NCI-H524 treated with DMSO at 0.1 percent for 48 hours (cell line): Measurements from ENCODE around the gene HEATR3.
"Not testable (repeated sequence)": the region's sequence is repeated elsewhere in the genome, so short reads cannot be mapped to it uniquely, and the experiment has no call there.

ENCODE experiments used
- DNase-seq: peaks from one replicate; lab custom pipeline; 2025; lab: John Stamatoyannopoulos, UW

Gene HEATR3

DNA sequence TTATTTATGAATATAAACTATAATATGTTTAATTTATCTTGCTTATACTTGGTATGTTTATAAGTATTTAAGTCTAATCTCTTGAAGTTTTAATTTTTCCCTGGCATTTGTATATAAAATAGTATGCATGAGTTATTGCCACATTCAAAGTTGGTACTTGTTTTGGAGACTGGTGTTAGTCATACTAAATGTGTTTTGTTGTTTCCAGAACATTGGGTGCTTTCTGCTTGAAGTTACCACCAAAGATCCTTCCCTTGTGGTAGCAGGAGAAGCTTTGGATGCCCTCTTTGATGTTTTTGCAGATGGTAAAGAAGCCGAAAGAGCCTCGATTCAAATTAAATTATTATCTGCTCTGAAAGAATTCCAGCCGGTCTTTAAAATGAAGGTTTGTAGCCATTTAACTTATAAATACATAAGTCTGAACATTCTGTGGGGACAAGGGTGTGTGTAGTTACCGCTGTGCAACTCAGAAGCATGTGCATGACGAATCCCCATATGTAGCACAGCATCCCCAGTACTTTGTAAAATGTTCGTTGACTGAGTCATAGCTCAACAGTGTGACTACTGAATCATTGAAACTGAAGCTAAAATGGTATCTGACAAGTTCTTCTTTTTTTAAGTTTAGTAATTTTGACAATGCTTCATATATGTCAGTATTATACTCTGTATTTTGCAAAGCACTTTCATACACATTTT, 36.4 kb downstream of the HEATR3 start:
- no peak for DNase-seq

DNA sequence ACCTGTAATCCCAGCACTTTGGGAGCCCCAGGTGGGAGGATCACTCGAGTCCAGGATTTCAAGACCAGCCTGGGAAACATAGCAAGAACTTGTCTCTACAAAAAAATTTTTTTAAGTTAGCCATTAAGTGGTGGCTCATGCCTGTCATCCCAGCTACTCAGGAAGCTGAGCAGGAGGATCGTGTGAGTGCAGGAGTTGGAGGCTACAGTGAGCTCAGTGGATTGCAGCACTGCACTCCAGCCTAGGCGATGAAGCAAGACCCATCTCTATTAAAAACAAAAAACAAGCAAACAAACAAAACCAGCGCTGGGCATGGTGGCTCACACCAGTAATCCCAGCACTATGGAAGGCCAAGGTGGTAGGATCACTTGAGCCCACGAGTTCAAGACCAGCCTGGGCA, 38.0 kb downstream of the HEATR3 start:
- DNase-seq: no peak

DNA sequence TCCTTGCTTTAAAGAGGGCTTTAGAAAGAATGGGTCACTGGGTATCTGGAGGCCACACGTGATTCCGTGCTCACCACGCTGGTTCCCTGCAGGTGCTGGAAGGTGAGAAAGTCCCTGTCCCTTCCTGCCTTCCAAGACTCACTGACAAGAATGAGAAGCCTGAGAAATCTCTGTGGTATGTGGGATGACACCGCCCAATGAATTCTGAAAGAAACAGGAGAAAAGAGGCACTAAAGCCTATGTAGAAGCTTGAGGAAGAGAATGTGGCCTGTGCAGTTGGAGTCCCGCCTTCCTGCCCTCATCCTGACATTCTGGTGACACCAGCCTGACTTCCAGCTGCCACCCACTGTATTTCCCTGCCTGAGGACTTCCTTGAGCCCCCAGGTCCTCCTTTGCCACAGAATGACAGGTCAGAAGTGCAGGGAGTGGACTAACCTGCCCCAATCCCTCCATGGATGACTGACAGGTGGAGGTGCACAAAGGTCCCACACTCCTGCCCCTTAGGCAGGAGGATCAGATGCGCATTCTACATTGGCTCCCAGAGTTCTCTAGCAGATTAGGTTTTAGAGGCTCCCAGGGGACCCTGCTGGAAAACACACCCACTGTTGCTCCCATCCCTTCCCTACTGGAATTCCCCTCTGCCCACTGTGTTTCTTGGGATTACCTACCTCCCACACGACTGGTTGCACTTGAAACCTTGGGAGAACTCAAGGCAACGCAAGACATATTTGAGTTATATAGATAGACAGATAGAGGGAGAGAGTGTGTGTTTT, 48.8 kb downstream of the HEATR3 start:
- DNase-seq: no peak

DNA sequence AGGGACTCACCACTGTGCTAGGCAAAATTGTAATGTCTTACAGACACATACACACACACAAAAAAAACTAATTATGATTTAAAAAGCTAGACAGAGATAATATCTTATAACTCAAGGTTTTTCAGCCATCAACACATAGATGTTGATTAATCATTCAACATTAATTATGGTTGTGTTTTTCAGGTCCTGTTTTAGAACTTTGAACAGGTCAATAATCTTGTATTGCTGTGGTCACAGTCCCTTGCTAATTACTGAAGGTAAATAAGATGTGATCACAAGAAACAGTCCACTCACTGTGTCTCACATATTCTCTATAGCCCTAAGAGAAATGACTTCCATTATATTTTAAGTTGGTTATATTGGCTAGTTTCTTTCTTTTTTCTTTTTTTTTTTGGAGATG, 54.9 kb downstream of the HEATR3 start:
- no peak for DNase-seq

DNA sequence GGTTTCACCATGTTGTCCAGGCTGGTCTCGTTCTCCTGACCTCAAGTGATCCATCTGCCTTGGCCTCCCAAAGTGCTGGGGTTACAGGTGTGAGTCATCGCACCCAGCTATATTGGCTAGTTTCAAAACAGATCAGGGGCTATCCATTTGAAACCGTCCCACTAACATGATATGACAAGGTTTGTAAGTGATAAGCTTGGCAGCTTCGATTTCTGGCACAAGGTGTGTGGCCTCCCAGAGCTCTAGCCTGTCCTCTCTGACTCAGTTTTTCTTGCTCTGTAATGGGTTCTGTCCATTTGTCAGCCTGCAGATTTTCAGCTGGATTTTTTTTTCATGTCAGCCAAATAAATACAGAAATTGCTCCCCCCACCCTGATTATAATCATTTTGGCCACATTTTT, 55.5 kb downstream of the HEATR3 start:
- DNase-seq: no peak

DNA sequence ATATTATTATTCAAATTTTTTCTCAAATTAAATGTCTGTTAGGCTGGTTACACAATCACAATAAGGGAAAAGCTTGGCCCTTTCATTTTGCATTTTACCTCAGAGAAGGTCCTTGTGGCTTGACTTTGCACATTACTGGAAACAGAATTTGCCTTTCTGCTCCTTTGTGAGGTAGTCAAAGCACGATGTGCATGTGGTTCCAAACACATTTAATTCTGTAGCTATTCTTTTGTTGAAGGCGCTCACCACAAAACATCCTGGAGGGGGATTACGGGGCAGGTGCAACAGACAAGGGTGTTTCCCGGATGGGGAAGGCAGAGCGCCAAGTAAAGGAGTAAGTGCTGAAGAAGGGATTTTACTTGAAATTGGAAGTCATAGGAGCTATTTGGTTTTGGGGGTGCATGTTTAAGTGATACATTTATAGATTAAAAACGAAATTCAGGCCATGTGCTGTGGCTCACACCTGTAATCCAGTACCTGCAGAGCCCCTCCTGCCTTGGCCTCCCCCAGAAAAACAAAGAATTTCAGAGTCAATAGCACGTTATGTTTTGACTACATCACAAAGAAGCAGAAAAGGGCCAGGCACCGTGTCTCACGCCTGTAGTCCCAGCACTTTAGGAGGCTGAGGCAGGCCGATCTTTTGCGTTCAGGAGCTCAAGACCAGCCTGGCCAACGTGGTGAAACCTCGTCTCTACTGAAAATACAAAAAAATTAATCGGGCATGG, 56.1 kb downstream of the HEATR3 start:
- DNase-seq: no peak

DNA sequence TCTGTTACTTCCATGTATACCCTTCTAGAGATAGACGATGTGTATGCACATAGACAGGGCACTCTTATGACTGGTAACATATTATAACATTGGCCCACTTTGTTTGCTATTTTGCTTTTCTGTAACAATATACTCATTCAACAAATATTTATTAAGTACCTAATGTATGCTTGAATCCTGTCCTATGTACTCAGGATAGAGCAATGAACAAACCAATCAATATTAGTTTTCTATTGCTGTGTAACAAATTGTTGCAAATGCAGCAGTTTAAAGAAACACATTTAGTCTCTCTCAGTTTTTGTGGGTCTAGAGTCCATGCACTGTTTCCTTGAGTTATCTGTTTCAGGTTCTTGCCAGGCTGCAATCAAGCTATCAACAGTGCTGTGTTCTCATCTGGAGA, 57.6 kb downstream of the HEATR3 start:
- DNase-seq: no peak

DNA sequence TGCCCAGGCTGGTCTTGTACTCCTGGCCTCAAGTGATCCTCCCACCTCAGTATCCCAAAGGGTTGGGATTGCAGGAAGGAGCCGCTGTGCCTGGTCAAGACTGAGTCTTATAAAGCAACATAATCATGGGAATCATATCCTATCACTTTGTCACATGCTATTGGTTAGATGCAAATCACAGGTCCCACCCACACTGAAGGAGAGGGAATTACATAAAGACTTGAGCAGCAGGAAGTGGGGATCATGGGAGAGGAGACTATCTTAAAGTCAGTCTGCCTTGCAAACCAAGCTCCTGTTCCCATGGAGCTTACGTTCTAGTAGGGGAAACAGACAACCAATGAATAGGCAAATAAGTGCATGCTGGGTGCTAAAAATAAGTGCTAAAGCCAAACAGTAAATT, 59.0 kb downstream of the HEATR3 start:
- no peak for DNase-seq

DNA sequence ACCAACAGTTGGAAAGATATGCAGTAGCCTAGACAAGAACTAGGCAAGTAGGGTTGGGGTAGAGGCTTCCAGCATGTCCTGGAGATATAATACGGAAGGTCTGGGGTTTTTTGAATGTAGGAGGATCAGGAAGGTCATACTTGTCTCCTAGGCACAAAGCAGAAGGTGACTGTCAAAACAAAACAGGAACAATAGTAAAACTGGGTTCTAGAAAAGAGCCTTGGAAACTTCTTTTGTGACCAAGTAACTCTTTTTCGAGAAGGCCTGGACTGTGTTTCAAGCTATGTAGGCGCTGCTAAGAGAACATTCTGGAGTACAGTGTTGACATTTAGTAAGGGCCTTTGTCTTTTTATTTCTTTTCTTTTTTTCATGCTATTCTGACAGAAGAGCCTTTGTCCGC, 60.4 kb downstream of the HEATR3 start:
- no peak for DNase-seq

DNA sequence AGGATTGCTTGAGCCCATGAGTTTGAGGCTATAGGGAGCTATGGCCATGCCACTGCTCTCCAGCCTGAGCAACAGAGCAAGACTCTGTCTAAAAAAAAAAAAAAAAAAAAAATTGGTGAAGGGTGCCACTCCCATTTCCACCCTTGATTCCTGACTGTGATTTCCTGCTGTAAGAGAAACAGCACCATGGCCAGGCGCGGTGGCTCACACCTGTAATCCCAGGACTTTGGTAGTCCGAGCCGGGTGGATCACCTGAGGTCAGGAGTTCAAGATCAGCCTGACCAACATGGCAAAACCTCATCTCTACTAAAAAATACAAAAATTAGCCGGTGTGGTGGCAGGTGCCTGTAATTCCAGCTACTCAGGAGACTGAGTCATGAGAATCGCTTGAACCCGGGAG, 66.8 kb downstream of the HEATR3 start:
- DNase-seq: not testable (repeated sequence)

DNA sequence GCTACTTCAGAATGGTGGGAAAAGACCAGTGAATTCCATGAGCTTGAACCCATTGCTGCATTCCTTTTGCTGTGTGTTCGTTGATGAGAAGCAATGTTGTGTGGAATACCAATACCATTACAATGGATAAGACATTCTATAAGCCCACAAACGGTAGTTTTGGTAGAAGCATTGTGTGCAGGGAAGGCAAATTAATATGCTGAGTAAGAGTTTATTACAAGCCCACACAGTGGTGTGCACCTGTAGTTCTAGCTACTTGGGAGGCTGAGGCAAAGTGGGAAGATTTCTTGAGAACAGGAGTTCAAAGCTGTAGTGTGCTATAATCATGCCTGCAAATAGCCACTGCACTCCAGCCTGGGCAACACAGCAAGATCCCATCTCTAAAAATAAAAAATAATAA, 67.4 kb downstream of the HEATR3 start:
- DNase-seq: no peak

DNA sequence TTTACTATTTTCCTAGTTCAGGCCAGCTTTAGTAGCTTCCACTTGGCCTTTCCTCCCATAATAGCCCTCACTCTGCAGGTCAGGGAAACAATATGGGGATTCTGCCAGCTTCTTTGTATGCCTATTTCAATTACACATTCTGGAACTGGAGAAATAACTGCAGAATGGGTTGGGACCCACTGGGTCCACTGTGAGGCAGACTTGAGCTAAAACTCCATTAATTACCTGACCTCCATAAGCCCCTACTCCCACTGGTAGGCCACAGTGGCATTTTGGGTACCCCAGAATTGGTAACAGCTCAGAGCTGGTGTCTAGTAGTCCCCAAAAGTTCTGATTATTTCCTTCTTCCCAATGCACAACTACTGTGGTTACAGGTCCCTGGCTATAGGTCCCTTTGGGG, 70.6 kb downstream of the HEATR3 start:
- DNase-seq: no peak

DNA sequence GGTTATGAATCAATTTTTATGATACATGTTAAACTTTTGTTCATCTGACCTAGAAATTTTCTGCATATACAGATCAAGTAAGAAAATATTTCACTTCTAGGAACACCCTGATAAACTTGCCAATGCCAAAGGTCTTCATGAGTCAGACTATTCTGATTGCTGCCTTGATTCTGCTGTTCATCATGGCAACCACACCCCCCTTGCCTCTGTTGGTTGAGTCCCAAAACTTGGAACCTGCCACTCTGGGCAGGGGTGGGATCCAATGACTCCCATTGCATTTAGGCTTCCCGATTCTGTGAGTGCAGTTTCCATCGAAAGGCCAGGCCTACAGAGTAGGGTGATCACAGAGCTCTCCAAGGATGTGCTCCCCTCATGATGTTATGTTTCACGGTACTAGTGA, 71.5 kb downstream of the HEATR3 start:
- DNase-seq: no peak

DNA sequence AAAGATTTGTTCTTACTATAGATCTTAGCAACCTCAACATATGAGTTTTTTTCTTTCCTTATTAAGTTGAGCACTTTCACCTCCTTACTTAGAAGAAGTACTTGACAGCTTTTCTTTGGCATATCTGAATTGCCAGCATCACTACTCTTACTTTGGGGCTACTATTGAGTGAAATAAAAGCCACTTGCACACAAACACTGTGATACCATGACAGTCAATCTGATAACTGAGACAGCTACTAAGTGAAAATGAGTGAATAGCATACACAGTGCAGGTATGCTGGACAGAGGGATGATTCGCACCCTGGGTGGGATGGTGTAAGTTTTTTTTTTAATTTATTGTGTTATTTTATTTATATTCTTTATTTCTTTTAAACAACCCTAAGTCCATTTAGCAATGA, 73.8 kb downstream of the HEATR3 start:
- no peak for DNase-seq

DNA sequence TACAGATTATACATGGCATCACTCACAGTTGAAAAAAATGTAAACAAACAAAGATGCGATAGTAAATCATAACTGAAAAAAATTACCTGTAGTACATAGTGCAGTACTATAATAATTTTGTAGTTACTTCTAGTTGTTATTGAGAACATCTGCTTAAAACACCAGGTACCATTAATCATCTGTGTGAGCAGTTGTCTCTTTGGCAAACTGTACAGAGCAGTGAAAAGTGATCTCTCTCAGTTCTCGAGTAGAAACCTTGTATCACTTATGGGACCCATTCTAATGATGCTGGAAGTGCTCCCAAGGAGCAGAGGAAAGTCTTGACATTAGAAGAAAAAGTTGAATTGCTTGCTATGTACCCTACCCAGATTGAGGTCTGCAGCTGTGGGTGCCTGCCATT, 78.4 kb downstream of the HEATR3 start:
- no peak for DNase-seq

DNA sequence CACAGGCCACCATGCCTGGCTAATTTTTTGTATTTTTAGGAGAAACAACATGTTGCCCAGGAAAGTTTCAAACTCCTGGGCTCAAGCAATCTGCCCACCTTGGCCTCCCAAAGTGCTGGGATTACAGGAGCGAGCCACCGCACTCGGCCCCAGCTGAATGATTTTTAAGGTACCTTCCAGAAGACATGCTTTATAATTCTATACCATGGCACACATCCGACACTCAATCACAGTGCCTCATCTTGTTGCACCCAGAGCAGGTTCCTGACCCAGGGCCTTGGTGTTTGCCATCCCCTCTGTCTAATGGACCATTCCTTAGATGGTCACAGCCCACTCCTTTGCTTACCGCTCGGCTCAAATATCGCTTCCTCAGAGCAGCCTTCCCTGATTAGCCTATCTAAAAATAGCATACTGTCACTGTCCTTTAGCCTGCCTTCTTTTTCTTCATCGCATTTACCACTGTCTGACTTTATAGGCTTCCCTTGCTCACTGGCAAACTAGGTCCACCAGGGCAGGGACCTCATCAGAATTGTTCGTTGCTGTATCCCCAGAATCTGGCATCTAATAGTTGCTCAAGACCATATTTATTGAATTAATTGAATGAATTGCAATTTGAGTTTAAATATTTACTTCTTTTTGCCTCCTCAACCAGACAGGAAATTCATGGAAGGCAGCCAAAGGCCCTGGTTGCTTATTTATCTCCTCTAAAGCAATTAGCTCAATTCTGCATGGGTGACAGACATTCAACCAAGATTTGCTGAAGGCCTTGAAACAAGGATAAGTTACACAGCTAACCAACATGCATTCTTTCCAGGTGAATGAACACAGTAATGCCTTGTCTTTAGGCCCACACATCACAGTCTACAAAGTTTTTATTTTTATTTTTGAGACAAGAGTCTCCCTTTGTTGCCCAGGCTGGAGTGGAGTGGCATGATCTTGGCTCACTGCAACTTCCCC, 81.0 kb downstream of the HEATR3 start:
- DNase-seq: no peak

DNA sequence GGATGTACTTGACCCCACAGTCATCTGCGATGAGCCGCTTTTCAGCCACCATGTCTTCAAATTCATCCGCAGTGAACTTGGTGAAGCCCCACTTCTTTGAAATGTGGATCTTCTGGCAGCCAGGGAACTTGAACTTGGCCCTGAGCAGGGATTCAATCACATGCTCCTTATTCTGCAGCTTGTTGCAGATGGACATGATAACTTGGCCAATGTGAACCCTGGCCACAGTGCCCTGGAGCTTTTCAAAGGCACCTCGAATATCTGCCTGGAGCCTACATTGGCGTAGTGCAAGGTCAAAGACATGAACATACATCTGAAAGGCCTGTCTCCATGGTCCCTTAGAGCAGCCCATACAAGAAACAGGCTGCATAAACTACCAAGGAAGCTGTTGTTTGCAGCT, 85.6 kb downstream of the HEATR3 start:
- no peak for DNase-seq

DNA sequence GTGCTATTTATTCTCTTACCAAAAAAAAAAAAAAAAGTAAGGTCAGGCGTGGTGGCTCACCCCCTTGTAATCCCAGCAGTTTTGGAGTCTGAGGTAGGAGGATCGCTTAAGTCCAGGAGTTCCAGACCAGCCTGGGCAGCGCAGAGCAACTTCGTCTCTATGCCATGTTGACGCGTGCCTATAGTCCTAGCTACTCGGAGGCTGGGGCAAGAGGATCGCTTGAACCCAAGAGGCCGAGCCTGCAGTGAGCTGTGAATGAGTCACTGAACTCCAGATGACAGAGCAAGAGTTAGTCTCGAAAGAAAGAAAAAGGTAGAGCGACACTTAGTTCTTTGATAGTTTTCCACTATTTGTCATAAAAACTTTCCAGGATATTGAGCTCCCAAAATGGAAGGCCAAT, 86.0 kb downstream of the HEATR3 start:
- no peak for DNase-seq

DNA sequence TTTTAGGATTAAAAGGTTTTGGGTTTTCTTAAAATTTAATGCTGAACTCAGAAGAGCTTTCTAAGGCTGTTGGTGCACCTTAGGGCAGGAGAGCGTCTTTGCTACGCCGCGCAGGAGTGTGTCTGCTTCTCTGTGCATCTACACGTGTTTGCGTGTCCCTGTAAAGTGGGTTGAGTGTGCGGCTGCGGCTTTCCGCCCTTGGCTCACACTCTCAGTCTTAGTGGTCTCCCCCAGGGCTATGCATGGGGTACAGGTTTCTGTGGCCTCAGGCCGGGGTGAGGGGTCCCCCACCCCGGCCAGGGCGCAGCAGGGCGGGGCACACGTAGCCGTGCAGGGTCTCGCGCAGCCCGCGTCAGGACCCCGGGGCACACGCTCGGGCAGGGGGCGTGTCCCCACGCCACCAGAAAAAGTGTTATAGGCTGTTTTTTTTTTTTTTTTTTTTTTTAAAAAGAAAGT, 86.6 kb downstream of the HEATR3 start:
- no peak for DNase-seq

DNA sequence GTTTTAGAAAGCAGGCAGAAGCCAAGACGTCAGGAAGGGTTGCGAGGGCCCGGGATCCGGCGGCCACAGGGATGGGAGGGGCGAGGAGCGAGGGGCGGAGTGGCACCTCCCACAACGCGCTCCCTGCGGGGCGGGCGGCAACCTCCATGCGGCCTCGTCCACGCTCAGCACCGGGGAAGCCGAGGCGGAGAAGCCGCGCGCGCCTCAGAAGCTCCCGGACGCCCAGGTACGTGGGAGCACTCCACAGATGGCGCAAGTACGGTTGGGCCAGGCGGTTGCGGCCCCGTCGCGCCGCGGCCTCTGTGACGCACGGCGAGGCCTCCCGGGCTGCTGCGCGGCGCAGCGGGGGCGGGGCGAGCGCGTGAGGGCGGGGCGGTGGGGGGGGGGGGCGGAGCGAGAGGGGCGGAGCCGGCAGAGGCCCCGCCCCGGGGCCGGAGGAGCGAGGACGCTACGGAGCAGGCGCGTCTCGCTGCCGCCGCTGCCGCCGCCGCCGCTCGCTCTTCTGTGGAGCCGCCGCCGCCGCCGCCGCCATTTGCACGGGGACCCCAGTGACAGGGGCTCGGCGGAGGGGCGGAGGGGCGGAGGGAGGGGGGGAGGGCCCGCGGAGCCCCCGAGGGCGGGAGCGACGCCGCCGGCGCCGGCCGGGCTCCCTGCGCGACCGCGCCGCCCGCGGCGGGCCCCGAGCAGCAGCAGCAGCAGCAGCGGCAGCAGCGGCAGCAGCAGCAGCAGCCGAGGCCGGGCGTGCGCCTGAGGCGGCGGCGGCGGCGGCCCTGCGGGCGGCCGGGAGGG, 87.2 kb downstream of the HEATR3 start, which contains the start of gene TENT4B:
TENT4B (plus strand) TSS at position 500 of the 789 bp plus-strand sequence. CDS start 316 bp downstream, outside the sequence.
- no peak for DNase-seq
